HFF-Myc (cell line): ENCODE data around the gene UFL1.

Experiments
- DNase-seq: peaks from one replicate; pipeline ENCODE4 v3.0.0-alpha.2; 2011; ENCODE audit warnings: low read depth; ENCODE audit errors: extremely low read depth
- H3K4me3 ChIP-seq: replicated peaks from 2 replicates; pipeline ENCODE4 v1.5.1; 2011; ENCODE audit warnings: low read depth, mild to moderate bottlenecking, control low read depth, low read length
- CTCF ChIP-seq: IDR thresholded peaks from 2 replicates; pipeline ENCODE4 v1.5.1; 2012; ENCODE audit warnings: mild to moderate bottlenecking, low read depth, low read length, control low read depth; ENCODE audit errors: missing control alignments

The UFL1 gene

DNA sequence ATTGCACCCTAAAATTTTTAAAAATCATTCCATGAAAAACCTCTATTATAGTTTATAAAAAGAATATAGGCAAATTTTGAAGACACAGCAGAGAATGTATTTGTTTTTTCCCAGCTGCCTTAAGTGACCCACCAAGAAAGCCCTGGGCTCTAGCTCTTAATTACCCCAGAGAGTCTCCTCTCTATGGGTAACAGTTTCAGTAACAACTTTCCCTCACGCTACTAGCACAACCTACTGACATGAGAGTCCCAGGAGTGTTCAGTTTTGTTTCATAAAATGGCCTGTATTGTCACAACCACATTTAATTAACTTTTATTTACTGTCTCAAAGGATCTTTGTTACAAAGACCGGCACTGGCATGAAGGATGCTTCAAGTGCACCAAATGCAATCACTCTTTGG, 82.8 kb downstream of the UFL1 start:
- TF ChIP-seq CTCF = no peak
- DNase-seq = no peak
- no peak overlapping the region for H3K4me3 ChIP-seq
